Tibial nerve (tissue), 4 donors: ENCODE results near the gene A2M. TPM values are rescaled to one million over a fixed set of nuclear protein-coding genes. Genes with fewer than 3 reads are reported as not detected.

Experiments used
- DNase-seq, 2 donors: peaks; one replicate each; pipeline ENCODE4 v3.0.0-alpha.2; 2019; ENCODE audit warnings: low spot score in 2 of 2
- H3K27ac ChIP-seq, 4 donors: fragments of 200-600 bp; sonication (generic) in 3 of 4; one replicate each; pipeline ENCODE4 v1.5.1; 2017 to 2019; ENCODE audit warnings: mild to moderate bottlenecking in 1 of 4
- H3K27me3 ChIP-seq, 2 donors: fragments of 200-600 bp; sonication (generic) in 1 of 2; one replicate each; pipeline versions ENCODE4 v1.5.1 to v1.6.0; 2017 to 2019
- H3K36me3 ChIP-seq, 3 donors: fragments of 200-600 bp; sonication (generic); one replicate each; pipeline ENCODE4 v1.5.1; 2018 to 2019
- H3K4me1 ChIP-seq, 4 donors: fragments of 200-600 bp; sonication (generic) in 3 of 4; one replicate each; pipeline ENCODE4 v1.5.1; 2017 to 2019
- H3K4me3 ChIP-seq, 4 donors: fragments of 200-600 bp; sonication (generic) in 3 of 4; one replicate each; pipeline ENCODE4 v1.5.1; 2017 to 2019; ENCODE audit warnings: mild to moderate bottlenecking in 1 of 4, moderate library complexity in 1 of 4
- H3K9me3 ChIP-seq, 4 donors: fragments of 200-600 bp; sonication (generic) in 3 of 4; one replicate each; pipeline ENCODE4 v1.5.1; 2017 to 2019
- CTCF ChIP-seq, 5 experiments: fragments of 200-600 bp in 3 of 5; fragments of 450-650 bp in 2 of 5; sonication (generic) in 3 of 5; IDR thresholded peaks; one replicate each; pipeline ENCODE4 v1.5.1; 2016 to 2019; ENCODE audit warnings: antibody characterized with exemption in 5 of 5, mild to moderate bottlenecking in 3 of 5, moderate library complexity in 2 of 5
- EP300 ChIP-seq, 2 donors: sonication (generic); formaldehyde crosslinking; IDR thresholded peaks; one replicate each; pipeline ENCODE4 v1.6.1; 2017; ENCODE audit warnings: antibody characterized with exemption in 2 of 2, mild to moderate bottlenecking in 1 of 2
- POLR2A ChIP-seq, 2 donors: fragments of 450-650 bp; IDR thresholded peaks; one replicate each; pipeline ENCODE4 v1.6.1; 2017; ENCODE audit warnings: antibody characterized with exemption in 2 of 2, mild to moderate bottlenecking in 2 of 2, moderate library complexity in 2 of 2
- WGBS, 2 donors: methylation state at CpG; one replicate each; pipeline ENCODE4 v1.1.5; 2018; 5-methylcytosine and 5-hydroxymethylcytosine counted together
- total RNA-seq, 4 donors: library from RNA; depleted of rRNA; stranded (reverse); fragments of >200 nt; gene quantifications; one replicate each; pipeline ENCODE4 v1.1.0, GENCODE V29; 2016

Gene A2M
- total RNA-seq, 4 donors from 2014 or later, result 183 to 396 (median 303) TPM

GRCh38 chr12:9034095-9034494 is 81.6 kb downstream of the A2M start:
- H3K9me3 ChIP-seq, result no peaks in the 10 kb centered on the region
- TF ChIP-seq POLR2A (IDR thresholded peaks at IDR 0.05) (no peak), EP300 (IDR thresholded peaks at IDR 0.05) (no peak), CTCF (IDR thresholded peaks at IDR 0.05) (no peak)
- 96% methylated on average over 6 of the region's 6 CpGs for WGBS, 2 donors
- H3K27me3 ChIP-seq, result no peaks in the 10 kb centered on the region
- H3K4me1 ChIP-seq, result no peaks in the 10 kb centered on the region
- H3K27ac ChIP-seq, result no peak overlapping the region
- DNase-seq, result no peak
- no peak overlapping the region for H3K4me3 ChIP-seq
- H3K36me3 ChIP-seq, result no peaks in the 10 kb centered on the region

- WGBS, 2 donors, result 92 to 98% methylated on average over 2 of the region's 2 CpGs
These were observed 82.3 kb downstream of the A2M start for GRCh38 chr12:9033265-9033887.

GRCh38 chr12:9032202-9032964 is 83.3 kb downstream of the A2M start:
- Histone ChIP-seq H3K27me3 (no peaks in the 10 kb centered on the region), H3K4me1 (no peaks in the 10 kb centered on the region), H3K27ac (no peak overlapping the region), H3K4me3 (no peak overlapping the region), H3K36me3 (no peaks in the 10 kb centered on the region), H3K9me3 (no peaks in the 10 kb centered on the region)
- WGBS, 2 donors, result 62 to 72% methylated on average over 5 of the region's 5 CpGs
- TF ChIP-seq EP300 (IDR thresholded peaks at IDR 0.05) (no peak), POLR2A (IDR thresholded peaks at IDR 0.05) (no peak), CTCF (IDR thresholded peaks at IDR 0.05) (no peak)
- DNase-seq, result no peak

More at GRCh38 chr12:9033265-9033887, 82.3 kb downstream of the A2M start:
- no peak for TF ChIP-seq POLR2A (IDR thresholded peaks at IDR 0.05)
- no peak for TF ChIP-seq CTCF (IDR thresholded peaks at IDR 0.05)
- no peak for TF ChIP-seq EP300 (IDR thresholded peaks at IDR 0.05)
- no peaks in the 10 kb centered on the region for H3K9me3 ChIP-seq
- H3K27me3 ChIP-seq, result no peaks in the 10 kb centered on the region
- H3K36me3 ChIP-seq, result no peaks in the 10 kb centered on the region
- no peaks in the 10 kb centered on the region for H3K4me1 ChIP-seq
- H3K4me3 ChIP-seq, result no peak overlapping the region
- H3K27ac ChIP-seq, result no peak overlapping the region
- no peak for DNase-seq

- H3K9me3 ChIP-seq, result no peaks in the 10 kb centered on the region
- no peak overlapping the region for H3K27ac ChIP-seq
- DNase-seq, result no peak
- no peak for TF ChIP-seq POLR2A (IDR thresholded peaks at IDR 0.05)
- TF ChIP-seq EP300 (IDR thresholded peaks at IDR 0.05), result no peak
- TF ChIP-seq CTCF (IDR thresholded peaks at IDR 0.05), result no peak
- H3K27me3 ChIP-seq, result no peaks in the 10 kb centered on the region
- no peaks in the 10 kb centered on the region for H3K4me1 ChIP-seq
- H3K4me3 ChIP-seq, result no peak overlapping the region
- WGBS, 2 donors, result 56 to 62% methylated on average over 2 of the region's 2 CpGs
- H3K36me3 ChIP-seq, result no peaks in the 10 kb centered on the region
These were observed 84.9 kb downstream of the A2M start for GRCh38 chr12:9030776-9031175.
